ENCODE data around the gene CHTF8.

The CHTF8 gene

GRCh38 chr16:69112285-69113129 lies 19.9 kb downstream of the CHTF8 start:
- Mint-ChIP-seq H3K27ac (no peak overlapping the region), H3K4me1 (peaks cover 3% of the 10 kb centered on the region), H3K27me3 (peaks cover 6% of the 10 kb centered on the region), H3K9me3 (no peaks in the 10 kb centered on the region), H3K36me3 (peaks cover 25% of the 10 kb centered on the region), H3K4me3 (no peak overlapping the region)
- DNase-seq (ENCODE audit: low spot score in 2 of 2) (peak in 1 of 2 donors; percentile 33), ATAC-seq (ENCODE audit: low read depth) (peak; percentile 74)

DNA sequence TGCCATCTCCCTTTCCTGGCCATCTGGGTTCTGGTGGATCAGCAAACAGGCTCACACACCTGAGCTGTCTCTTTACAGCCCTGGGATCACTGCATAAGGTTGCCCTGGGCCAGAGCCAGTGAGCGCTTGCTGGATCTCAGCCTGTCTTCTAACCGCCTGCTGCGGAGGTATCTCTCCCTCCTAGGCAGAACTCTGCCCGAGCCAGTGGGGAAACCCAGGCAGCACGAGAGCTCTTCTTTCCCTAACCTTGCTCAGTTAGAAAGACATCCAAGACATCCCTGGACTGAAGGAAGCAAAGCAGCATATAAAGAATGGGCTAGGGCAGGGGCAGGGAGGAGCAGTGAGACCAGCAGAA lies 20.5 kb downstream of the CHTF8 start:
- H3K27ac Mint-ChIP-seq, result no peak overlapping the region
- DNase-seq (ENCODE audit: low spot score in 2 of 2), result no peak
- H3K27me3 Mint-ChIP-seq, result peaks cover 6% of the 10 kb centered on the region
- no peak for ATAC-seq (ENCODE audit: low read depth)
- H3K4me3 Mint-ChIP-seq, result no peak overlapping the region
- peaks cover 7% of the 10 kb centered on the region for H3K4me1 Mint-ChIP-seq
- H3K9me3 Mint-ChIP-seq, result no peaks in the 10 kb centered on the region
- H3K36me3 Mint-ChIP-seq, result peaks cover 25% of the 10 kb centered on the region

- Mint-ChIP-seq H3K9me3 (no peaks in the 10 kb centered on the region), H3K4me1 (peaks cover 9% of the 10 kb centered on the region), H3K36me3 (peaks cover 25% of the 10 kb centered on the region), H3K27me3 (peaks cover 6% of the 10 kb centered on the region), H3K4me3 (no peak overlapping the region), H3K27ac (no peak overlapping the region)
- DNase-seq (ENCODE audit: low spot score in 2 of 2) (no peak), ATAC-seq (ENCODE audit: low read depth) (no peak)
These were observed 21.0 kb downstream of the CHTF8 start for GRCh38 chr16:69111216-69111875.

DNA sequence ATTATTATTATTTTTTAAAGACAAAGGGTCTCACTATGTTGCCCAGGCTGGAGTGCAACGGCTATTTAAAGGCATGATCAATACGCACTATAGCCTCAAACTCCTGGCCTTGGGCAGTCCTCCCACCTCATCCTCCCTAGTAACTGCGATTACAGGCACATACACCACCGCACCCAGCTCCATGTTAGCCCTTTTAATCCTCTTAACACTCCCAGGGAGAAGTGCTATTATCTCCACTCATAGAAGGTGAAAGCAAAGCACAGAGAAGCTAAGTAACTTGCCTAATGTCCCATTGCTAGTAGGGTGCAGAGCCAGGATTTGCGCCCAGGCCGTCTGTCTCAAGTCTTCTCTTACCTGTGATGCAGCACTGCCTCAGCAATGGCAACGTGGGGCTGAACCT lies 22.0 kb downstream of the CHTF8 start:
- H3K27me3 Mint-ChIP-seq, result peaks cover 8% of the 10 kb centered on the region
- no peak overlapping the region for H3K4me3 Mint-ChIP-seq
- no peaks in the 10 kb centered on the region for H3K9me3 Mint-ChIP-seq
- H3K27ac Mint-ChIP-seq, result no peak overlapping the region
- peaks cover 25% of the 10 kb centered on the region for H3K36me3 Mint-ChIP-seq
- ATAC-seq (ENCODE audit: low read depth) (no peak), DNase-seq (ENCODE audit: low spot score in 2 of 2) (no peak)
- H3K4me1 Mint-ChIP-seq, result peaks cover 13% of the 10 kb centered on the region

- Mint-ChIP-seq H3K36me3 (peaks cover 21% of the 10 kb centered on the region), H3K4me1 (peaks cover 14% of the 10 kb centered on the region), H3K9me3 (no peaks in the 10 kb centered on the region), H3K4me3 (no peak overlapping the region), H3K27me3 (peaks cover 12% of the 10 kb centered on the region), H3K27ac (no peak overlapping the region)
- no peak for DNase-seq (ENCODE audit: low spot score in 2 of 2)
- no peak for ATAC-seq (ENCODE audit: low read depth)
These were observed 22.7 kb downstream of the CHTF8 start for GRCh38 chr16:69109486-69110270.

DNA sequence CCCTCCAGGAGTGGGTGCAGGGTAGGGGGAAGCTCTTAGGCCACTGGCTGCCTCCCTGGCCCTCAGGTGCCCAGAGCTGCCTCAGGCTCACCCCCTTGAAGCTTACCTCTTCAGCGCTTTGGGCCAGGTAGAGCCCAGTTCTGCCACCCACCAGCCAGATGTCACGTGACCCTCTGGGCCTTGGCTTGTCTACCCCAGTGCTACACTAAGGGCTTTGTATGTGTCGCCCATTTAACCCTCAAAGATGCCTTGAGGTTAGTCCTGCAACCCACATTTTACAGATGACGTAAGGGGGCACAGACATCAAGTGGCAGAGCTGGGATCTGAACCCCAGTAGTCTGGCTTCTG lies 23.5 kb downstream of the CHTF8 start:
- ATAC-seq (ENCODE audit: low read depth), result no peak
- no peak overlapping the region for H3K4me3 Mint-ChIP-seq
- peaks cover 14% of the 10 kb centered on the region for H3K27me3 Mint-ChIP-seq

GRCh38 chr16:69108064-69108904 lies 24.1 kb downstream of the CHTF8 start:
- DNase-seq (ENCODE audit: low spot score in 2 of 2) (no peak), ATAC-seq (ENCODE audit: low read depth) (no peak)
- peaks cover 17% of the 10 kb centered on the region for H3K27me3 Mint-ChIP-seq
- H3K4me1 Mint-ChIP-seq, result peaks cover 13% of the 10 kb centered on the region
- peaks cover 17% of the 10 kb centered on the region for H3K36me3 Mint-ChIP-seq
- no peaks in the 10 kb centered on the region for H3K9me3 Mint-ChIP-seq
- no peak overlapping the region for H3K27ac Mint-ChIP-seq
- no peak overlapping the region for H3K4me3 Mint-ChIP-seq

More for the DNA sequence above, 23.5 kb downstream of the CHTF8 start:
- Mint-ChIP-seq H3K9me3 (no peaks in the 10 kb centered on the region), H3K36me3 (peaks cover 17% of the 10 kb centered on the region), H3K27ac (no peak overlapping the region), H3K4me1 (peaks cover 14% of the 10 kb centered on the region)
- DNase-seq (ENCODE audit: low spot score in 2 of 2), result no peak

GRCh38 chr16:69107316-69107962 lies 24.9 kb downstream of the CHTF8 start:
- Mint-ChIP-seq H3K9me3 (no peaks in the 10 kb centered on the region), H3K27me3 (peaks cover 17% of the 10 kb centered on the region), H3K36me3 (peaks cover 17% of the 10 kb centered on the region), H3K27ac (no peak overlapping the region), H3K4me3 (peak overlapping the region; percentile 55), H3K4me1 (peaks cover 10% of the 10 kb centered on the region)
- no peak for ATAC-seq (ENCODE audit: low read depth)
- DNase-seq (ENCODE audit: low spot score in 2 of 2), result no peak

- peak; percentile 21 for ATAC-seq (ENCODE audit: low read depth)
- peak in 1 of 2 donors; percentile 37 for DNase-seq (ENCODE audit: low spot score in 2 of 2)
- H3K4me3 Mint-ChIP-seq, result peak overlapping the region; percentile 55
These were observed 25.7 kb downstream of the CHTF8 start for GRCh38 chr16:69106491-69107315.

DNA sequence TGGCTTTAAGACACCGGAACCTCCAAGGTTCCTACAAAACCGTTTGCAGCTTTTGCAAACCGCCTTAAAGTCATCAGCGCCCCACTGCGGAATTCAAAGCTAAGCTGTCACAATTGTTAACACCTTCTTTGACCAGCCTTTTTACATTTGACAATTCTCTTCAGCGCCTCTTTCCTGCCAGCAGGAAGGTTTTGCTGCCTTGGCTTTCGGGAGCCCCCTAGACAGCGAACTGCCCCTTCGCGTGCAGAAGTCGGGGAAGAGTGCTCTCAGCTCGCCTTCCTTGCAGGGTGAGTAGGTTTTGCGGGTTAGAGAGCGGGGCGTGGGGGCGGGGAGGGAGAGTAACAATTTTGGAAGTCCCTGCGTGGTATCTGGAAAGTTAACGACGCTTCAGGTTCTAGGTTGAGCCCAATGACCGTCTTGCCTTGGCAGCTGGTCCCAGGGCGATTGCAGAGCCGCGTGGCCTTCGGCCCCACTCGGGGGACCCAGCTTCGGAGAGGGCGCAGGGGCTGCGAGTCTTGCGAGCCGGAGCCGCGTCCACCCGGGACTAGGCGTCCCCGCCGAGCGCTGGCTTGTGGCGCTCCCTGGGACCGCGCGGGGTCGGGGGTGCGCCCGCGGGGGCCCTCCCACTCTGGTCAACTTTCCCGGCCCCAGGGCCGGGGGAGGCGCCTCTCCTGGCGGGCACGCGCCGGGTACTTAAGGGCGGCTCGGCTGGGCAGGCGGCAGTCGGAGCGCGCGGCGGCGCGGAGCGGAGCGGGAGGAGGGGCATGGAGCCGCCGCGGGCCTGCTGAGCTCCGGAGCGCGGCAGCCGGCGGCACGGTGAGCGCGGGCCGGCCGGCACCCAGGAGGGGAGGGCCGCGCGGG lies 26.7 kb downstream of the CHTF8 start, which contains the start of gene HAS3:
TSS of gene HAS3 (plus strand) at position 153 of the 861 bp plus-strand sequence. CDS start 3,743 bp downstream, outside the sequence.
- Mint-ChIP-seq H3K4me1 (peaks cover 10% of the 10 kb centered on the region), H3K27ac (no peak within 1 kb of the TSS), H3K27me3 (peaks cover 21% of the 10 kb centered on the region)

More at GRCh38 chr16:69106491-69107315, 25.7 kb downstream of the CHTF8 start:
- peaks cover 10% of the 10 kb centered on the region for H3K4me1 Mint-ChIP-seq
- H3K9me3 Mint-ChIP-seq, result no peaks in the 10 kb centered on the region
- H3K36me3 Mint-ChIP-seq, result peaks cover 17% of the 10 kb centered on the region
- no peak overlapping the region for H3K27ac Mint-ChIP-seq
- peaks cover 17% of the 10 kb centered on the region for H3K27me3 Mint-ChIP-seq

GRCh38 chr16:69100071-69100691 lies 32.2 kb downstream of the CHTF8 start:
- Mint-ChIP-seq H3K9me3 (no peaks in the 10 kb centered on the region), H3K36me3 (no peaks in the 10 kb centered on the region), H3K27me3 (peaks cover 12% of the 10 kb centered on the region), H3K4me1 (no peaks in the 10 kb centered on the region), H3K27ac (no peak overlapping the region), H3K4me3 (no peak overlapping the region)
- DNase-seq (ENCODE audit: low spot score in 2 of 2) (no peak), ATAC-seq (ENCODE audit: low read depth) (no peak)

More for the DNA sequence above, 26.7 kb downstream of the CHTF8 start, which contains the start of gene HAS3:
- ATAC-seq (ENCODE audit: low read depth), result peak; percentile 77
- Mint-ChIP-seq H3K36me3 (peaks cover 12% of the 10 kb centered on the region), H3K9me3 (no peaks in the 10 kb centered on the region), H3K4me3 (peak within 1 kb of the TSS; percentile 89)
- DNase-seq (ENCODE audit: low spot score in 2 of 2), result peak in 1 of 2 donors; percentile 34

Measured in memory B cell (primary cell).